SK-N-SH (cell line): ENCODE results near the gene ASTN2. TPM values are rescaled to one million over a fixed set of nuclear protein-coding genes. Genes with fewer than 3 reads are reported as not detected.

Experiments used
- CTCF ChIA-PET: fragments of 300-600, 350-600 bp; formaldehyde crosslinking; extraction: SDS; loops from one replicate; lab custom pipeline; 2021; lab: Yijun Ruan, JAX
- POLR2A ChIA-PET: fragments of 350-600 bp; sonication (Branson Sonifier 250); formaldehyde crosslinking; extraction: SDS; loops from one replicate; lab custom pipeline; 2020; ENCODE audit warnings: antibody characterized with exemption, inconsistent platforms; lab: Yijun Ruan, JAX
- DNase-seq: peaks from one replicate; pipeline ENCODE4 v3.0.0; 2012
- H2AFZ ChIP-seq: fragments of 200-600 bp; sonication (generic); 2 replicates; pipeline ENCODE4 v1.8.1; 2016; ENCODE audit warnings: antibody characterized with exemption, mild to moderate bottlenecking, low read depth
- H3F3A ChIP-seq: fragments of 200-600 bp; sonication (generic); replicated peaks from 2 replicates; pipeline ENCODE3; 2016; ENCODE audit warnings: antibody characterized with exemption, mild to moderate bottlenecking; ENCODE audit not compliant: insufficient read depth
- H3K27ac ChIP-seq, 2 experiments: fragments of 200-500 bp in 1 of 2; fragments of 200-600 bp in 1 of 2; sonication (Bioruptor generic) in 1 of 2; sonication (generic), shearing (Covaris generic) in 1 of 2; 2 replicates each; pipeline versions ENCODE4 v1.5.1 to v1.6.1; 2014 to 2016; ENCODE audit warnings: low read depth in 2 of 2, inconsistent platforms in 1 of 2, low read length in 1 of 2, mild to moderate bottlenecking in 1 of 2, mixed read lengths in 1 of 2
- H3K27me3 ChIP-seq: fragments of 200-600 bp; sonication (generic), shearing (Covaris generic); 2 replicates; pipeline ENCODE4 v1.6.1; 2016; ENCODE audit warnings: mixed run types; ENCODE audit not compliant: insufficient read depth
- H3K36me3 ChIP-seq, 2 experiments: fragments of 200-500 bp in 1 of 2; fragments of 200-600 bp in 1 of 2; sonication (Bioruptor generic) in 1 of 2; sonication (generic) in 1 of 2; replicated peaks in 1 of 2; 2 replicates each; pipeline versions ENCODE3 to v1.5.1; 2014 to 2016; ENCODE audit warnings: low read length in 1 of 2, mild to moderate bottlenecking in 1 of 2; ENCODE audit not compliant: insufficient read depth in 2 of 2, control insufficient read depth in 1 of 2
- H3K4me1 ChIP-seq, 2 experiments: fragments of 200-500 bp in 1 of 2; fragments of 200-600 bp in 1 of 2; sonication (Bioruptor generic) in 1 of 2; sonication (generic), shearing (Covaris generic) in 1 of 2; 2 replicates each; pipeline versions ENCODE4 v1.5.1 to v1.6.1; 2014 to 2016; ENCODE audit warnings: low read depth in 1 of 2, low read length in 1 of 2, mixed run types in 1 of 2; ENCODE audit not compliant: insufficient read depth in 2 of 2, control insufficient read depth in 1 of 2
- H3K4me2 ChIP-seq: fragments of 200-600 bp; sonication (generic), shearing (Covaris generic); 2 replicates; pipeline ENCODE4 v1.6.1; 2017; ENCODE audit warnings: mixed run types
- H3K4me3 ChIP-seq, 2 experiments: fragments of 200-500 bp in 1 of 2; fragments of 200-600 bp in 1 of 2; sonication (Bioruptor generic) in 1 of 2; sonication (generic), shearing (Covaris generic) in 1 of 2; 2 replicates each; pipeline versions ENCODE4 v1.5.1 to v1.8.1; 2014 to 2016; ENCODE audit warnings: low read depth in 2 of 2, inconsistent platforms in 1 of 2, low read length in 1 of 2, mild to moderate bottlenecking in 1 of 2, mixed read lengths in 1 of 2, moderate library complexity in 1 of 2
- H3K79me2 ChIP-seq: fragments of 200-600 bp; sonication (generic); 2 replicates; pipeline ENCODE4 v1.8.1; 2017; ENCODE audit warnings: mild to moderate bottlenecking; ENCODE audit not compliant: insufficient read depth
- H3K9ac ChIP-seq: fragments of 200-600 bp; sonication (generic); 2 replicates; pipeline ENCODE4 v1.6.1; 2017; ENCODE audit warnings: mixed run types
- H3K9me2 ChIP-seq: fragments of 200-600 bp; sonication (generic); 2 replicates; pipeline ENCODE4 v1.6.1; 2017; ENCODE audit warnings: mixed run types
- H3K9me3 ChIP-seq: fragments of 200-600 bp; sonication (generic); 2 replicates; pipeline ENCODE4 v1.6.1; 2017; ENCODE audit warnings: mixed run types, mild to moderate bottlenecking, moderate library complexity
- H4K20me1 ChIP-seq: fragments of 200-600 bp; sonication (generic); 2 replicates; pipeline ENCODE4 v1.6.1; 2017; ENCODE audit warnings: mild to moderate bottlenecking, mixed run types; ENCODE audit not compliant: insufficient read depth
- CHD2 ChIP-seq: fragments of 150-350 bp; IDR thresholded peaks from 2 replicates; pipeline ENCODE4 v1.6.1; 2018; ENCODE audit warnings: low read length; ENCODE audit not compliant: partially characterized antibody
- ELF1 ChIP-seq: IDR thresholded peaks from 2 replicates; pipeline ENCODE4 v1.4.0; 2012
- FOXJ3 ChIP-seq: sonication (generic); formaldehyde crosslinking; IDR thresholded peaks from 2 replicates; pipeline ENCODE4 v1.5.1; 2020; ENCODE audit warnings: mild to moderate bottlenecking, missing genetic modification reagents
- GABPA ChIP-seq: IDR thresholded peaks from 2 replicates; pipeline ENCODE4 v1.4.0; 2012; ENCODE audit warnings: low read depth, mild to moderate bottlenecking
- IRF3 ChIP-seq: fragments of 150-350 bp; IDR thresholded peaks from 2 replicates; pipeline ENCODE4 v1.6.1; 2016; ENCODE audit warnings: mild to moderate bottlenecking, low read depth, low read length
- JUND ChIP-seq: IDR thresholded peaks from 2 replicates; pipeline ENCODE4 v1.4.0; 2012
- MEF2A ChIP-seq: IDR thresholded peaks from 2 replicates; pipeline ENCODE4 v1.4.0; 2012; ENCODE audit warnings: low read depth, borderline replicate concordance
- NFIC ChIP-seq: IDR thresholded peaks from 2 replicates; pipeline ENCODE4 v1.4.0; 2012; ENCODE audit warnings: borderline replicate concordance
- NRF1 ChIP-seq: IDR thresholded peaks from 2 replicates; pipeline ENCODE4 v1.6.1; 2012; ENCODE audit warnings: low read depth, mild to moderate bottlenecking, low read length
- RAD21 ChIP-seq: IDR thresholded peaks from 2 replicates; pipeline ENCODE4 v1.6.1; 2012; ENCODE audit warnings: mild to moderate bottlenecking, low read length
- REST ChIP-seq: IDR thresholded peaks from 2 replicates; pipeline ENCODE4 v1.6.1; 2012; ENCODE audit warnings: mild to moderate bottlenecking, low read depth, low read length, moderate library complexity
- SIN3A ChIP-seq: IDR thresholded peaks from 2 replicates; pipeline ENCODE4 v1.6.1; 2012; ENCODE audit warnings: low read depth, mild to moderate bottlenecking, low read length, moderate library complexity, borderline replicate concordance
- TAF1 ChIP-seq: IDR thresholded peaks from 2 replicates; pipeline ENCODE4 v1.6.1; 2012; ENCODE audit warnings: low read depth, mild to moderate bottlenecking, low read length, moderate library complexity, borderline replicate concordance
- TEAD4 ChIP-seq: IDR thresholded peaks from 2 replicates; pipeline ENCODE4 v1.4.0; 2012; ENCODE audit warnings: mild to moderate bottlenecking, borderline replicate concordance; ENCODE audit not compliant: insufficient read depth
- YY1 ChIP-seq: IDR thresholded peaks from 2 replicates; pipeline ENCODE4 v1.4.0; 2012; ENCODE audit warnings: low read depth, mild to moderate bottlenecking
- WGBS: methylation state at CpG from one replicate; pipeline ENCODE4 v1.1.6; 2017; ENCODE audit warnings: low lambda C conversion rate; 5-methylcytosine and 5-hydroxymethylcytosine counted together
- polyA plus RNA-seq, 3 experiments: library from polyadenylated mRNA; depleted of rRNA; stranded (reverse); fragments of >200 nt; gene quantifications; 2 replicates each; pipeline ENCODE4 v1.2.3, GENCODE V29; 2012

Gene ASTN2
- polyA plus RNA-seq, 1 of the 3 experiments (the other 2 are of a cell fraction) = 6.6 TPM

- no peak for TF ChIP-seq FOXJ3
- no peak for TF ChIP-seq GABPA
- no peak for TF ChIP-seq RAD21
- TF ChIP-seq ELF1 = no peak
- H3K9ac ChIP-seq = no peak overlapping the region
- DNase-seq = no peak
- ChIA-PET CTCF (interaction anchor here (0.9 to 6.7 kb wide), 2 partner anchors 14 to 496 kb away, joined by 3 to 39 read pairs; no protein-coding TSS in a partner anchor), POLR2A (interaction anchor here (0.6 kb wide), 1 partner anchor 67 kb away, joined by 3 read pairs; no protein-coding TSS in a partner anchor)
- H3K27me3 ChIP-seq = no peaks in the 10 kb centered on the region
- no peaks in the 10 kb centered on the region for H3F3A ChIP-seq
- H3K9me3 ChIP-seq = no peaks in the 10 kb centered on the region
- no peaks in the 10 kb centered on the region for H4K20me1 ChIP-seq
- no peak overlapping the region for H2AFZ ChIP-seq
- H3K36me3 ChIP-seq = no peaks in the 10 kb centered on the region
- H3K9me2 ChIP-seq = no peaks in the 10 kb centered on the region
- no peaks in the 10 kb centered on the region for H3K79me2 ChIP-seq
- peaks cover 0 to 13% of the 10 kb centered on the region in 2 experiments; a peak in 2 of 4 replicates for H3K4me1 ChIP-seq
- WGBS = 33% methylated on average over 4 of the region's 4 CpGs
- H3K4me3 ChIP-seq = no peak overlapping the region
- H3K4me2 ChIP-seq = no peak overlapping the region
- H3K27ac ChIP-seq = no peak overlapping the region
Measured at GRCh38 chr9:117233016-117233415, 181.8 kb downstream of the ASTN2 start.

- Histone ChIP-seq H3K4me2 (no peak overlapping the region), H3K9ac (no peak overlapping the region), H3K27ac (no peak overlapping the region), H3K9me2 (no peaks in the 10 kb centered on the region), H4K20me1 (no peaks in the 10 kb centered on the region), H2AFZ (no peak overlapping the region), H3K36me3 (no peaks in the 10 kb centered on the region), H3K4me3 (no peak overlapping the region), H3K4me1 (peaks cover 0 to 13% of the 10 kb centered on the region in 2 experiments; a peak in 2 of 4 replicates), H3F3A (no peaks in the 10 kb centered on the region), H3K9me3 (no peaks in the 10 kb centered on the region), H3K79me2 (no peaks in the 10 kb centered on the region), H3K27me3 (no peaks in the 10 kb centered on the region)
- 50% methylated on average over 1 of the region's 1 CpG for WGBS
- ChIA-PET CTCF (interaction anchor here (6.7 kb wide), 1 partner anchor 15 kb away, joined by 39 read pairs; no protein-coding TSS in a partner anchor), POLR2A (no interaction called here)
- TF ChIP-seq REST (no peak), YY1 (no peak), ELF1 (no peak), IRF3 (no peak), MEF2A (no peak), TAF1 (no peak), SIN3A (no peak), NFIC (no peak), FOXJ3 (no peak), CHD2 (no peak), RAD21 (no peak), NRF1 (no peak), TEAD4 (no peak), JUND (no peak)
- no peak for DNase-seq
Measured at GRCh38 chr9:117232281-117232680, 182.6 kb downstream of the ASTN2 start.
